B cell (primary cell): ENCODE measurements around the gene ST7L. TPM values are rescaled to one million over a fixed set of nuclear protein-coding genes. Genes with fewer than 3 reads are reported as not detected.

Experiments
- ATAC-seq: fragments of 200-7000 bp; cut with Tn5 transposase; one replicate; pipeline ENCODE4 v1.10.0; 2021; ENCODE audit warnings: low read depth, mild to moderate bottlenecking, moderate number of reproducible peaks, moderate library complexity
- CTCF ChIA-PET: fragments of 350-600 bp; sonication (Branson Sonifier 250); formaldehyde crosslinking; loops from one replicate; lab custom pipeline; 2021; ENCODE audit warnings: antibody characterized with exemption, inconsistent platforms; lab: Charles Lee
- POLR2A ChIA-PET: fragments of 350-600 bp; sonication (Branson Sonifier 250); formaldehyde crosslinking; loops from one replicate; lab custom pipeline; 2021; ENCODE audit warnings: antibody characterized with exemption; lab: Charles Lee
- DNase-seq: peaks from one replicate; pipeline ENCODE4 v3.0.0; 2013
- H2AFZ ChIP-seq: 2 replicates; pipeline ENCODE4 v1.6.1; 2012; ENCODE audit warnings: mild to moderate bottlenecking, low read depth, low read length; ENCODE audit not compliant: insufficient read depth, poor library complexity, severe bottlenecking
- H3K27ac ChIP-seq, 2 donors: 1 replicate in 1 of 2; 2 replicates in 1 of 2; pipeline ENCODE4 v1.5.1; 2012 to 2013; ENCODE audit warnings: low read length in 2 of 2, mild to moderate bottlenecking in 2 of 2, moderate library complexity in 1 of 2
- H3K27me3 ChIP-seq, 4 experiments: fragments of 200-600 bp in 1 of 4; sonication (generic) in 1 of 4; replicated peaks in 1 of 4; 1 replicate in 2 of 4; 2 replicates in 2 of 4; pipeline versions ENCODE4 v1.6.1 to v1.7.0; 2013 to 2016; ENCODE audit warnings: low read length in 3 of 4, mild to moderate bottlenecking in 2 of 4, mixed read lengths in 1 of 4, moderate library complexity in 1 of 4; ENCODE audit not compliant: insufficient read depth in 4 of 4, control insufficient read depth in 3 of 4; ENCODE audit errors: control extremely low read depth in 1 of 4
- H3K36me3 ChIP-seq, 2 experiments: replicated peaks in 1 of 2; 1 replicate in 1 of 2; 2 replicates in 1 of 2; pipeline versions ENCODE4 v1.6.1 to v1.7.1; 2013; ENCODE audit warnings: low read length in 1 of 2; ENCODE audit not compliant: insufficient read depth in 2 of 2, control insufficient read depth in 1 of 2; ENCODE audit errors: control extremely low read depth in 1 of 2, extremely low read depth in 1 of 2
- H3K4me1 ChIP-seq, 2 donors: fragments of 200-600 bp in 1 of 2; sonication (generic) in 1 of 2; 1 replicate in 1 of 2; 2 replicates in 1 of 2; pipeline versions ENCODE4 v1.5.1 to v1.6.1; 2013 to 2017; ENCODE audit warnings: low read length in 2 of 2; ENCODE audit not compliant: control insufficient read depth in 2 of 2, insufficient read depth in 2 of 2
- H3K4me2 ChIP-seq: replicated peaks from 2 replicates; pipeline ENCODE3; 2012; ENCODE audit warnings: mild to moderate bottlenecking, low read depth, low read length; ENCODE audit not compliant: poor library complexity, severe bottlenecking
- H3K4me3 ChIP-seq, 5 experiments: fragments of 200-600 bp in 1 of 5; sonication (generic) in 1 of 5; 1 replicate in 3 of 5; 2 replicates in 2 of 5; pipeline versions ENCODE4 v1.5.1 to v1.7.0; 2011 to 2016; ENCODE audit warnings: low read length in 4 of 5, mild to moderate bottlenecking in 4 of 5, low read depth in 2 of 5, control low read depth in 1 of 5, moderate library complexity in 1 of 5; ENCODE audit not compliant: insufficient read depth in 1 of 5; ENCODE audit errors: control extremely low read depth in 1 of 5, extremely low read depth in 1 of 5
- H3K79me2 ChIP-seq: fragments of 200-600 bp; sonication (generic); one replicate; pipeline ENCODE4 v1.6.0; 2016; ENCODE audit warnings: low read length; ENCODE audit not compliant: control insufficient read depth, insufficient read depth
- H3K9ac ChIP-seq: fragments of 200-600 bp; sonication (generic); 2 replicates; pipeline ENCODE4 v1.6.1; 2017; ENCODE audit warnings: mild to moderate bottlenecking, low read length, moderate library complexity
- H3K9me3 ChIP-seq, 3 donors: one replicate each; pipeline versions ENCODE4 v1.6.1 to v1.7.1; 2013; ENCODE audit warnings: low read length in 2 of 3; ENCODE audit not compliant: control insufficient read depth in 2 of 3, insufficient read depth in 1 of 3; ENCODE audit errors: control extremely low read depth in 1 of 3
- H4K20me1 ChIP-seq: 2 replicates; pipeline ENCODE4 v1.6.0; 2012; ENCODE audit warnings: mild to moderate bottlenecking, low read length; ENCODE audit not compliant: insufficient read depth, control insufficient read depth, poor library complexity, severe bottlenecking
- H3K27ac Mint-ChIP-seq: one replicate; pipeline ENCODE4 v1.8.0; 2021; ENCODE audit warnings: mixed read lengths
- H3K27me3 Mint-ChIP-seq: one replicate; pipeline ENCODE4 v1.8.0; 2021; ENCODE audit warnings: mixed read lengths
- H3K4me1 Mint-ChIP-seq: one replicate; pipeline ENCODE4 v1.8.0; 2021; ENCODE audit warnings: mixed read lengths
- H3K4me3 Mint-ChIP-seq: one replicate; pipeline ENCODE4 v1.8.0; 2021; ENCODE audit warnings: mixed read lengths
- H3K9me3 Mint-ChIP-seq: one replicate; pipeline ENCODE4 v1.8.0; 2022; ENCODE audit warnings: mixed read lengths; ENCODE audit not compliant: insufficient read depth
- CTCF ChIP-seq: fragments of 200-600 bp; IDR thresholded peaks from one replicate; pipeline ENCODE4 v1.8.0; 2022; ENCODE audit warnings: antibody characterized with exemption, mild to moderate bottlenecking
- EZH2 ChIP-seq: IDR thresholded peaks from 2 replicates; pipeline ENCODE4 v1.6.1; 2012; ENCODE audit warnings: borderline replicate concordance, low read depth, mild to moderate bottlenecking, moderate library complexity, low read length; ENCODE audit not compliant: insufficient read depth, poor library complexity, severe bottlenecking
- WGBS: methylation state at CpG from one replicate; pipeline ENCODE4 v1.1.5; 2013; ENCODE audit warnings: missing lambda C conversion rate; ENCODE audit not compliant: insufficient coverage; 5-methylcytosine and 5-hydroxymethylcytosine counted together
- intact Hi-C: fragments of 100-400 bp; cut with micrococcal nuclease; formaldehyde crosslinking; loops from one replicate; pipeline ENCODE4 v1.10.0; 2022
- polyA plus RNA-seq: library from polyadenylated mRNA; depleted of rRNA; stranded (reverse); fragments of >200 nt; gene quantifications from 2 replicates; pipeline ENCODE4 v1.2.3, GENCODE V29; 2012
- total RNA-seq, 2 donors: library from RNA; stranded (reverse); fragments of 120-200 nt in 1 of 2; gene quantifications; 1 replicate in 1 of 2; 2 replicates in 1 of 2; pipeline versions ENCODE4 v1.2.3 to v1.2.4, GENCODE V29; 2013 to 2022

The ST7L gene
- total and polyA plus RNA-seq, 2 donors (not counting 1 experiment from before 2014, with no cell fraction given): 13.1 to 16.4 TPM

- H2AFZ ChIP-seq: no peak overlapping the region
- Mint-ChIP-seq H3K27me3 (no peaks in the 10 kb centered on the region), H3K4me1 (no peaks in the 10 kb centered on the region), H3K27ac (no peak overlapping the region), H3K4me3 (no peak overlapping the region), H3K9me3 (no peaks in the 10 kb centered on the region)
- H4K20me1 ChIP-seq: no peaks in the 10 kb centered on the region
- POLR2A ChIA-PET: no interaction called here
- H3K4me1 ChIP-seq: no peaks in the 10 kb centered on the region
- intact Hi-C loops: no loop called here
- H3K27ac ChIP-seq: no peak overlapping the region
- H3K79me2 ChIP-seq: no peaks in the 10 kb centered on the region
- peaks cover 0 to 4% of the 10 kb centered on the region in 2 experiments for H3K36me3 ChIP-seq
- H3K4me2 ChIP-seq: no peak overlapping the region
- CTCF ChIA-PET: no interaction called here
- DNase-seq: no peak
- no peak for ATAC-seq
- WGBS: 100% methylated on average over 2 of the region's 4 CpGs
- no peak overlapping the region for H3K4me3 ChIP-seq
- H3K9ac ChIP-seq: no peak overlapping the region
- no peaks in the 10 kb centered on the region for H3K27me3 ChIP-seq
- TF ChIP-seq EZH2 (no peak), CTCF (no peak)
- H3K9me3 ChIP-seq: no peaks in the 10 kb centered on the region
Observed at GRCh38 chr1:112527266-112528010, 91.5 kb downstream of the ST7L start.

GRCh38 chr1:112524986-112525385, 94.0 kb downstream of the ST7L start:
- POLR2A ChIA-PET: no interaction called here
- Histone ChIP-seq H2AFZ (no peak overlapping the region), H3K27ac (no peak overlapping the region), H3K9me3 (no peaks in the 10 kb centered on the region), H3K27me3 (no peaks in the 10 kb centered on the region), H3K9ac (no peak overlapping the region), H3K4me2 (no peak overlapping the region), H3K4me1 (no peaks in the 10 kb centered on the region), H3K36me3 (peaks cover 0 to 4% of the 10 kb centered on the region in 2 experiments), H3K79me2 (no peaks in the 10 kb centered on the region), H4K20me1 (no peaks in the 10 kb centered on the region), H3K4me3 (no peak overlapping the region)
- 100% methylated on average over 1 of the region's 1 CpG for WGBS
- DNase-seq (no peak), ATAC-seq (no peak)
- H3K27me3 Mint-ChIP-seq: no peaks in the 10 kb centered on the region
- H3K27ac Mint-ChIP-seq: no peak overlapping the region
- no peak for TF ChIP-seq EZH2
- no peak for TF ChIP-seq CTCF
- no peak overlapping the region for H3K4me3 Mint-ChIP-seq
- H3K4me1 Mint-ChIP-seq: no peaks in the 10 kb centered on the region
- no peaks in the 10 kb centered on the region for H3K9me3 Mint-ChIP-seq
- intact Hi-C loops: no loop called here
- CTCF ChIA-PET: no interaction called here
